Psoas muscle (tissue), 8 donors: ENCODE measurements around the gene MGST3. TPM values are rescaled to one million over a fixed set of nuclear protein-coding genes. Genes with fewer than 3 reads are reported as not detected.
A peak's percentile ranks its signal among the peaks of the same experiment; 100 is the strongest.

ENCODE experiments used
- ATAC-seq, 4 donors: fragments of 200-7000 bp; cut with Tn5 transposase; one replicate each; pipeline ENCODE4 v1.9.1; 2020; ENCODE audit warnings: moderate library complexity in 3 of 4, mild to moderate bottlenecking in 2 of 4
- DNase-seq, 2 donors: peaks; one replicate each; pipeline ENCODE4 v3.0.0-alpha.2; 2020
- H3K27ac ChIP-seq: fragments of 200-600 bp; one replicate; pipeline ENCODE4 v1.8.0; 2022
- H3K27me3 ChIP-seq, 3 donors: fragments of 200-600 bp in 1 of 3; one replicate each; pipeline versions ENCODE4 v1.6.1 to v1.8.0; 2013 to 2022; ENCODE audit warnings: low read length in 2 of 3, mild to moderate bottlenecking in 2 of 3, moderate library complexity in 1 of 3; ENCODE audit not compliant: insufficient read depth in 3 of 3
- H3K36me3 ChIP-seq, 2 donors: fragments of 200-600 bp in 1 of 2; one replicate each; pipeline versions ENCODE4 v1.6.1 to v1.8.0; 2013 to 2022; ENCODE audit warnings: low read depth in 1 of 2, mild to moderate bottlenecking in 1 of 2, moderate library complexity in 1 of 2; ENCODE audit not compliant: insufficient read depth in 1 of 2
- H3K4me1 ChIP-seq: fragments of 200-600 bp; one replicate; pipeline ENCODE4 v1.8.0; 2022
- H3K4me3 ChIP-seq: fragments of 200-600 bp; one replicate; pipeline ENCODE4 v1.8.0; 2022; ENCODE audit warnings: mild to moderate bottlenecking
- H3K9me3 ChIP-seq: fragments of 200-600 bp; one replicate; pipeline ENCODE4 v1.8.0; 2022
- WGBS, 3 donors: extraction: QIAGEN DNeasy Blood & Tissue Kit; methylation state at CpG; one replicate each; pipeline versions ENCODE4 v1.1.6 to v1.1.7; 2013; 5-methylcytosine and 5-hydroxymethylcytosine counted together
- intact Hi-C, 2 donors: fragments of 100-400 bp; cut with DNase I; formaldehyde crosslinking; loops; one replicate each; pipeline versions ENCODE4 v1.11.0 to v1.14.2; 2022
- polyA plus RNA-seq, 3 donors: library from polyadenylated mRNA; stranded (reverse); fragments of 200-250 nt; gene quantifications; one replicate each; pipeline ENCODE4 v1.2.3, GENCODE V29; 2013
- total RNA-seq, 4 donors: library from RNA; stranded (reverse); fragmentation: NEBNext Ultra II Directional in 2 of 4; extraction: Animal tissue kit (Norgen Biotek cat#: 25700) in 2 of 4; gene quantifications; one replicate each; pipeline versions ENCODE4 v1.2.1 to v1.2.4, GENCODE V29; 2021 to 2023
- TF ChIP-seq, protein P1 (sequence below): fragments of 200-600 bp; IDR thresholded peaks from one replicate; pipeline ENCODE4 v1.8.0; 2022; ENCODE audit warnings: antibody characterized with exemption
- donor health status: healthy with polysubstance abuse.
- donor health status: DM: no; HTN: no; CAD: no; lungs with moderate emphysema.
- donor health status: Bipolar disorder and iron deficiency.
- donor health status: healthy.
- donor health status: DM: yes; HTN: yes; CAD: no.
- donor health status: DM: no; HTN: no; CAD: no.
- donor health status: DM: no; HTN: no; CAD: no.
- donor health status: DM: yes; HTN: yes; CAD: no.

The MGST3 gene
- total and polyA plus RNA-seq, 7 donors = 177 to 329 (median 233) TPM

DNA sequence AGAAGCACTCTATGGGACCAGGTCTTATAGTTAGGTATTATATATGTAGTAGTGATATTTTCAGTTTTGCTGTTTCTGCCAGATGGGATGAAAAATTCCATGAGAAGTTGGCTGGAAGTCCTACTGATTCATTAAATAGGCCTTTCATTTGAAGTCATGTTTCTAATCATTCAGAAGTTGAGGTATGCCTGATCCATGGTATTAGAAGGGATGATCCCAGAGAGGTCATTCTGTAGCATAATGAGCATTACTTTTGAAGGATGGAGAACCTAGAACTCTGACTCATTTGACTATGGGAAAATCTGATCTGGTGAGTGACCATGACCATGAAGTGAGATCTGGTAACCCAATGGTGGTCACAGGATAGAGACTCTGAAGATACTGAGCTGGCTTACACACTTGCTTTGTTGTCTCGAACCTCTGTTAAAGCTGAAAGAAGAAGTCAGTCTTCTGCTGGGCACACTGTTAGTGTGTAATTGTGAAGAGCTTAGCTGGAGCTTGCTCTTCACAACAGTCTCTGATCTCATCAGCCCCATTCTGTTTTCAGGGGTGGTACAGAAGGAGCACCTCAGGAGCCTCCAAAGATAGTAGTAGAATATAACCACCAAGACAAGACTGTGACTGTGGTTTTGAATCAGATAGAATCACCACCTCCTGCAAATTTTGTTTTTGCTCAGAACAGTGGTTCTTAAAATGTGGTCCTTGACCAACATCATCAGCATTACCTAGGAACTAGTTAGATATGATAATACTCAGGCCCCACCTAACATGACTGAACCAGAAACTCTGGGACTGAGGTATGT, 9.0 kb downstream of the MGST3 start:
- DNase-seq = no peak
- 85 to 100% (median 97%) methylated on average over 1 of the region's 1 CpG for WGBS, 3 donors
- Histone ChIP-seq H3K27ac (no peak overlapping the region), H3K27me3 (no peaks in the 10 kb centered on the region), H3K4me3 (no peak overlapping the region), H3K9me3 (no peaks in the 10 kb centered on the region), H3K36me3 (peaks cover 0 to 38% of the 10 kb centered on the region in 2 donors), H3K4me1 (peaks cover 77% of the 10 kb centered on the region)
- no peak for ATAC-seq
- TF ChIP-seq, protein P1, sequence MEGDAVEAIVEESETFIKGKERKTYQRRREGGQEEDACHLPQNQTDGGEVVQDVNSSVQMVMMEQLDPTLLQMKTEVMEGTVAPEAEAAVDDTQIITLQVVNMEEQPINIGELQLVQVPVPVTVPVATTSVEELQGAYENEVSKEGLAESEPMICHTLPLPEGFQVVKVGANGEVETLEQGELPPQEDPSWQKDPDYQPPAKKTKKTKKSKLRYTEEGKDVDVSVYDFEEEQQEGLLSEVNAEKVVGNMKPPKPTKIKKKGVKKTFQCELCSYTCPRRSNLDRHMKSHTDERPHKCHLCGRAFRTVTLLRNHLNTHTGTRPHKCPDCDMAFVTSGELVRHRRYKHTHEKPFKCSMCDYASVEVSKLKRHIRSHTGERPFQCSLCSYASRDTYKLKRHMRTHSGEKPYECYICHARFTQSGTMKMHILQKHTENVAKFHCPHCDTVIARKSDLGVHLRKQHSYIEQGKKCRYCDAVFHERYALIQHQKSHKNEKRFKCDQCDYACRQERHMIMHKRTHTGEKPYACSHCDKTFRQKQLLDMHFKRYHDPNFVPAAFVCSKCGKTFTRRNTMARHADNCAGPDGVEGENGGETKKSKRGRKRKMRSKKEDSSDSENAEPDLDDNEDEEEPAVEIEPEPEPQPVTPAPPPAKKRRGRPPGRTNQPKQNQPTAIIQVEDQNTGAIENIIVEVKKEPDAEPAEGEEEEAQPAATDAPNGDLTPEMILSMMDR = no peak
- intact Hi-C loops = no loop called here

DNA sequence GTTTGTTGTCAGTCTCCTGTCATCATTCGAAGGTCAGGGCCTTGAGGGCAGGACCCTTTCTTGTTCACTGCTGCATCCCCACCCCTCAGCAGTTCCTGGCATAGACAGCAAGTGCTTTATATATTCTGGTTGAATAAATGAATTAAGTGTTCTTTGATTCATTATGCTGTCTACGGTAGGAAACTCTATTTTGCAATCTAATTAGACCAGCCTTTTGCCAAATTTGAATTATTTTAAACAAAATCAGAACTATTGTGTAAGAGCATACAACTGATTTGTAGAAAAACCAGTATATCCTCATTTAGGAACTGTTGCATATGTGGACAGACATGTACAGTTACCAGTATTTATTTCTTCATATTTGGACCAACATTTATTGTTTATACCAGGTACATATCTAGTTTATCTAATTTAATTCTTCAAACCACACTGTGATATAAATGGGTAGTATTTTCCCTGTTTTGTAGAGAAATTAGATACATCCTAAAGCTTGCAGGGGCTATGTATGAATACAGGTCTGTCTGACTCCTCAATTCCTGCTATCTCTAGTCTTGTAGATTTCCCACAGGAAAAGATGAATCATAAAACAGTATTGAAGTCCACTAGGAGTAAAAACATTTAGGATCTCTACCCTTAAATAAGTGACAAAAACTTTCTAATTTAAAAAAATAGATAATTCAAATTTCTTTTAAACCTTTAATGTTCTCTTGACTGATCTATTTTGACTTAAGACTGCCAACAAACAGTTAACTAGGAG, 10.4 kb downstream of the MGST3 start:
- no peak overlapping the region for H3K4me3 ChIP-seq
- 35 to 59% (median 49%) methylated on average over 2 of the region's 2 CpGs for WGBS, 3 donors
- ATAC-seq = no peak
- H3K9me3 ChIP-seq = no peaks in the 10 kb centered on the region
- TF ChIP-seq, protein P1 = no peak
- H3K27ac ChIP-seq = peak overlapping the region; percentile 33
- peaks cover 0 to 35% of the 10 kb centered on the region in 2 donors for H3K36me3 ChIP-seq
- intact Hi-C loops = no loop called here
- DNase-seq = no peak
- no peaks in the 10 kb centered on the region for H3K27me3 ChIP-seq
- peaks cover 71% of the 10 kb centered on the region for H3K4me1 ChIP-seq

DNA sequence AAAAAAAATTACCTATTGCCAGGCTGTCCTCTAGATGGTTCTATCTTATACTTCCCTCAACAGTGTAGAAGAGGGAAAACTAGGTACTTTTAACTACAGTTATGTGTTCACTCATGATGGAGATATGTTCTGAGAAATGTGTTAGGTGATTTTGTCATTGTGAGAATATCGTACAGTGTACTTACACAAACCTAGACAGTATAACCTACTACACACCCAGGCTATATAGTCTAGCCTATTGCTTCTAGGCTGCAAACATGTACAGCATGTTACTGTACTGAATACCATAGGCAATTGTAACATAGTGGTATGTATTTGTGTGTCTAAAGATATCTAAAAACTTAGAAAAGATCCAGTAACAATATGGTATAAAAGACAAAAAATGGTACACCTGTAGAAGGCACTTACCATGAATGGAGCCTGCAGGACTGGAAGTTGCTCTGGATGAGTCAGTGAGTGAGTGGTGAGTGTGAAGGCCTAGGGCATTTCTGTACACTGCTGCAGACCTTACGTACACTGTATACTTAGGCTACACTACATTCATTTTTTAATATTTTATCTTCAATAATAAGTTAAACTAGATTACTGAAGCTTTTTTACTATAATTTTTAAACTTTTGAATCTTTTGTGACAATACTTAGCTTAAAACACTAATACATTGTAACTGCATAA, 13.2 kb downstream of the MGST3 start:
- TF ChIP-seq, protein P1 = no peak
- ATAC-seq (no peak), DNase-seq (no peak)
- H3K4me1 ChIP-seq = peaks cover 50% of the 10 kb centered on the region
- WGBS, 3 donors = 64 to 90% (median 74%) methylated on average over 2 of the region's 2 CpGs
- H3K9me3 ChIP-seq = no peaks in the 10 kb centered on the region
- peaks cover 5 to 20% of the 10 kb centered on the region in 2 donors for H3K36me3 ChIP-seq
- no peaks in the 10 kb centered on the region for H3K27me3 ChIP-seq
- H3K27ac ChIP-seq = no peak overlapping the region
- intact Hi-C loops = no loop called here
- H3K4me3 ChIP-seq = no peak overlapping the region

DNA sequence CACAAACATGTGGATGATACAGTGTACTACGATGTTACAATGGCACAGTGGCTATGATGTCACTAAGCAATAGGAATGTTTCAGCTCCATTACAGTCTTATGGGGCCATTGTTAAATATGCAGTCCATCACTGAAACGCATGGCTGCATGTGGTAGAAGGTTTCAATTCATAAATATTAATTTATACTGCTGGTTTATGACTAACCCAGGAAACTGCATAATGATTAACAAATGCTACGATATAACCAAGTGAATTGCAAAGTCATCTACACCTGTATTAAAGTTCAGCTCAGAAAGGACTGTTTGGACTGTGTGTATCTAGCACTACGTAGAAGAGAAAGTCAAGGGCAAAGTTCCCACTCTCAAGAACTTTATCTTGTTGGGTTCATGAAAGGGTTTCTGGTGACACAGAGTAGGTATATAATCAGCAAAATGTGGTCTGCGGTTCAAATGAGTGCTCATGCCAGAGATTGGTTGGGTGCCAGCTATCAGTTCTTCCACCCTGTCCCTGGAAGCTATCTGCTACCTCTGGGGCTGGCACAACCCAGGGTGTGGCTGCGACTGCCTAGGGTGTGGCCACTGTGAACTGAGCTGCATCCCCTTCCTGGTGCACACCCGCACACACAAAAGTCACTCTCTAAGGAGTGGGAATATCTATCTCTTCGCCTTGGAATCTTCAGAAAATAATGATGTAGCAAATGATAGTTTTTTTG, 14.8 kb downstream of the MGST3 start:
- peak; percentile 36 to 51 (median 46) for ATAC-seq
- Histone ChIP-seq H3K36me3 (peaks cover 5 to 14% of the 10 kb centered on the region in 2 donors), H3K4me1 (peaks cover 37% of the 10 kb centered on the region), H3K27ac (no peak overlapping the region), H3K9me3 (no peaks in the 10 kb centered on the region), H3K27me3 (no peaks in the 10 kb centered on the region), H3K4me3 (no peak overlapping the region)
- DNase-seq = no peak
- TF ChIP-seq, protein P1 = no peak
- intact Hi-C loops = no loop called here
- WGBS, 3 donors = 59 to 76% (median 60%) methylated on average over 8 of the region's 8 CpGs
